IMR-90 (cell line): ENCODE results near the gene MAP2. TPM values are rescaled to one million over a fixed set of nuclear protein-coding genes. Genes with fewer than 3 reads are reported as not detected.

Experiments used
- ATAC-seq: fragments of 200-7000 bp; cut with Tn5 transposase; 2 replicates; pipeline ENCODE4 v1.9.1; 2020; ENCODE audit warnings: low read depth, mild to moderate bottlenecking, moderate library complexity
- BruUV-seq: library from RNA; stranded (reverse); fragments of 400-500 nt; replicated peaks from 2 replicates; lab custom pipeline; 2021; lab: Mats Ljungman, UMichigan
- CTCF ChIA-PET: fragments of 300-600 bp; formaldehyde crosslinking; extraction: SDS; loops from one replicate; lab custom pipeline; 2021; ENCODE audit warnings: antibody characterized with exemption; lab: Yijun Ruan, JAX
- POLR2A ChIA-PET: fragments of 300-600 bp; sonication (Branson Sonifier 250); formaldehyde crosslinking; loops from one replicate; lab custom pipeline; 2022; ENCODE audit warnings: antibody characterized with exemption; ENCODE audit not compliant: unreplicated experiment; lab: Charles Lee
- DNase-seq: peaks from one replicate; pipeline ENCODE4 v3.0.0; 2013
- H2AFZ ChIP-seq: replicated peaks from 2 replicates; pipeline ENCODE3; 2013; ENCODE audit warnings: low read length, mild to moderate bottlenecking; ENCODE audit not compliant: poor library complexity
- H2AK5ac ChIP-seq: 2 replicates; pipeline ENCODE4 v1.6.1; 2013; ENCODE audit warnings: low read depth, low read length, inconsistent platforms
- H2AK9ac ChIP-seq: replicated peaks from 2 replicates; pipeline ENCODE3; 2013; ENCODE audit warnings: mild to moderate bottlenecking, low read depth, low read length, moderate library complexity; ENCODE audit not compliant: poor library complexity
- H2BK120ac ChIP-seq: 2 replicates; pipeline ENCODE4 v1.6.1; 2013; ENCODE audit warnings: low read depth, low read length, inconsistent platforms
- H2BK15ac ChIP-seq: 3 replicates; pipeline ENCODE4 v1.6.1; 2013; ENCODE audit warnings: low read depth, low read length, inconsistent platforms
- H2BK20ac ChIP-seq: 2 replicates; pipeline ENCODE4 v1.6.1; 2013; ENCODE audit warnings: low read depth, mild to moderate bottlenecking, inconsistent platforms, low read length, moderate library complexity
- H2BK5ac ChIP-seq: 2 replicates; pipeline ENCODE4 v1.6.1; 2013; ENCODE audit warnings: mild to moderate bottlenecking, low read depth, low read length, inconsistent platforms; ENCODE audit not compliant: poor library complexity, severe bottlenecking
- H3K14ac ChIP-seq: replicated peaks from 2 replicates; pipeline ENCODE4 v1.6.1; 2013; ENCODE audit warnings: low read depth, low read length, inconsistent platforms
- H3K18ac ChIP-seq: 2 replicates; pipeline ENCODE4 v1.6.1; 2013; ENCODE audit warnings: low read depth, low read length, control low read depth
- H3K23ac ChIP-seq: 2 replicates; pipeline ENCODE4 v1.6.1; 2013; ENCODE audit warnings: low read depth, low read length, inconsistent platforms
- H3K27ac ChIP-seq: 2 replicates; pipeline ENCODE4 v1.5.1; 2013; ENCODE audit warnings: mild to moderate bottlenecking, control low read depth, low read length; ENCODE audit not compliant: insufficient read depth
- H3K27me3 ChIP-seq: 2 replicates; pipeline ENCODE4 v1.6.1; 2013; ENCODE audit warnings: low read length; ENCODE audit not compliant: control insufficient read depth, insufficient read depth
- H3K36me3 ChIP-seq: 2 replicates; pipeline ENCODE4 v1.6.1; 2013; ENCODE audit warnings: low read length, mixed read lengths; ENCODE audit not compliant: control insufficient read depth, insufficient read depth
- H3K4ac ChIP-seq: 2 replicates; pipeline ENCODE4 v1.6.1; 2013; ENCODE audit warnings: low read depth, low read length, inconsistent platforms
- H3K4me1 ChIP-seq: 2 replicates; pipeline ENCODE4 v1.6.1; 2013; ENCODE audit warnings: low read length, mixed read lengths; ENCODE audit not compliant: control insufficient read depth, insufficient read depth
- H3K4me2 ChIP-seq: 2 replicates; pipeline ENCODE4 v1.6.1; 2013; ENCODE audit warnings: low read depth, mild to moderate bottlenecking, control low read depth, low read length, moderate library complexity
- H3K4me3 ChIP-seq: 2 replicates; pipeline ENCODE4 v1.5.1; 2013; ENCODE audit warnings: low read depth, mild to moderate bottlenecking, control low read depth, low read length, moderate library complexity; ENCODE audit not compliant: insufficient read depth
- H3K56ac ChIP-seq: 2 replicates; pipeline ENCODE4 v1.6.1; 2013; ENCODE audit warnings: low read length, inconsistent platforms; ENCODE audit not compliant: insufficient read depth; ENCODE audit errors: extremely low read depth
- H3K79me1 ChIP-seq, 2 experiments: 2 replicates each; pipeline ENCODE4 v1.6.1; 2013; ENCODE audit warnings: low read length in 2 of 2, inconsistent platforms in 1 of 2, low read depth in 1 of 2
- H3K9ac ChIP-seq: 2 replicates; pipeline ENCODE4 v1.6.1; 2013; ENCODE audit warnings: low read depth, low read length, control low read depth
- H3K9me1 ChIP-seq: 2 replicates; pipeline ENCODE4 v1.6.1; 2013; ENCODE audit warnings: low read length, inconsistent platforms; ENCODE audit not compliant: insufficient read depth
- H3K9me3 ChIP-seq: 2 replicates; pipeline ENCODE4 v1.6.1; 2013; ENCODE audit warnings: low read length; ENCODE audit not compliant: control insufficient read depth, insufficient read depth
- H4K20me1 ChIP-seq: 2 replicates; pipeline ENCODE4 v1.6.1; 2013; ENCODE audit warnings: low read length, inconsistent platforms; ENCODE audit not compliant: insufficient read depth
- H4K5ac ChIP-seq: 2 replicates; pipeline ENCODE4 v1.6.1; 2013; ENCODE audit warnings: mild to moderate bottlenecking, low read depth, low read length, control low read depth
- H4K8ac ChIP-seq, 2 experiments: 2 replicates each; pipeline ENCODE4 v1.6.1; 2013; ENCODE audit warnings: low read depth in 2 of 2, low read length in 2 of 2, control low read depth in 1 of 2, inconsistent platforms in 1 of 2
- H4K91ac ChIP-seq: 2 replicates; pipeline ENCODE4 v1.6.1; 2013; ENCODE audit warnings: low read depth, low read length, inconsistent platforms; ENCODE audit not compliant: insufficient read depth
- MAFK ChIP-seq: IDR thresholded peaks from 2 replicates; pipeline ENCODE4 v1.6.1; 2012; ENCODE audit warnings: low read depth, low read length, improper control_type of control experiment
- WGBS, 2 experiments: methylation state at CpG; one replicate each; pipeline versions ENCODE4 v1.1.5 to v1.1.7; 2013; ENCODE audit warnings: missing lambda C conversion rate in 2 of 2; ENCODE audit not compliant: insufficient read length in 1 of 2; ENCODE audit errors: extremely low coverage in 2 of 2; 5-methylcytosine and 5-hydroxymethylcytosine counted together
- dilution Hi-C: fragments of 300-500 bp; cut with HindIII; formaldehyde crosslinking; loops from one replicate; pipeline ENCODE4 v1.14.3; 2018; ENCODE audit warnings: low sequenced_read_pairs; ENCODE audit not compliant: unreplicated experiment
- in situ Hi-C: fragments of 300-500 bp; cut with MboI; formaldehyde crosslinking; loops from 3 replicates; pipeline ENCODE4 v1.14.3; 2019; ENCODE audit warnings: low sequenced_read_pairs, inconsistent platforms, mixed read lengths
- intact Hi-C: fragments of 100-400 bp; cut with micrococcal nuclease; formaldehyde crosslinking; loops from 2 replicates; pipeline ENCODE4 v1.10.0; 2022
- polyA plus RNA-seq, 3 experiments: library from polyadenylated mRNA; depleted of rRNA; stranded (reverse); fragments of >200 nt; gene quantifications; 2 replicates each; pipeline ENCODE4 v1.2.3, GENCODE V29; 2012; ENCODE audit warnings: low replicate concordance in 1 of 3
- total RNA-seq: library from RNA; depleted of rRNA; stranded (reverse); fragments of >200 nt; gene quantifications from 2 replicates; pipeline ENCODE4 v1.2.3, GENCODE V29; 2012

MAP2 gene
- total and polyA plus RNA-seq, 2 of the 4 experiments (the other 2 are of a cell fraction) = 0.29 to 0.36 TPM

GRCh38 chr2:209381091-209381490 is 42.8 kb upstream of the MAP2 start:
- H2BK15ac ChIP-seq = no peak overlapping the region
- WGBS, 2 experiments = no CpG with 5 or more reads among the region's 3 CpGs
- no peaks in the 10 kb centered on the region for H3K9me1 ChIP-seq
- no peak overlapping the region for H3K4ac ChIP-seq
- no peaks in the 10 kb centered on the region for H3K27me3 ChIP-seq
- H3K4me1 ChIP-seq = no peaks in the 10 kb centered on the region
- ChIA-PET CTCF (no interaction called here), POLR2A (no interaction called here)
- ATAC-seq (no peak), DNase-seq (no peak)
- BruUV-seq = no TSS peak
- no peaks in the 10 kb centered on the region; the same call in 1 of the 2 replicates for H3K9me3 ChIP-seq
- no peak overlapping the region for H2AFZ ChIP-seq
- no peak for TF ChIP-seq MAFK
- H3K23ac ChIP-seq = no peak overlapping the region
- H3K56ac ChIP-seq = no peak overlapping the region
- H3K4me3 ChIP-seq = no peak overlapping the region
- no peak overlapping the region for H2BK120ac ChIP-seq
- no peak overlapping the region for H4K8ac ChIP-seq
- intact Hi-C loops (no loop called here), in situ Hi-C loops (no loop called here), dilution Hi-C loops (no loop called here)
- H3K14ac ChIP-seq = no peak overlapping the region
- no peak overlapping the region for H4K5ac ChIP-seq
- H3K27ac ChIP-seq = no peak overlapping the region
- no peak overlapping the region for H2AK5ac ChIP-seq
- no peak overlapping the region for H3K18ac ChIP-seq
- H3K79me1 ChIP-seq = no peaks in the 10 kb centered on the region
- H3K4me2 ChIP-seq = no peak overlapping the region
- H2BK5ac ChIP-seq = no peak overlapping the region
- H4K20me1 ChIP-seq = no peaks in the 10 kb centered on the region
- no peak overlapping the region for H2AK9ac ChIP-seq
- H3K9ac ChIP-seq = no peak overlapping the region
- no peak overlapping the region for H4K91ac ChIP-seq
- H3K36me3 ChIP-seq = no peaks in the 10 kb centered on the region
- no peak overlapping the region for H2BK20ac ChIP-seq
